Measurements from ENCODE around the gene HARBI1.
"Not testable (repeated sequence)": the region's sequence is repeated elsewhere in the genome, so short reads cannot be mapped to it uniquely, and the experiment has no call there.

The HARBI1 gene

GRCh38 chr11:46594785-46595184, 22.2 kb downstream of the HARBI1 start:
- no peak for DNase-seq

- DNase-seq, result no peak
These were observed 22.7 kb downstream of the HARBI1 start for GRCh38 chr11:46594374-46594700.

GRCh38 chr11:46593550-46594373, 23.3 kb downstream of the HARBI1 start, which contains the start of gene AMBRA1:
Gene AMBRA1, minus strand, starts transcription at chr11:46594023. Its CDS starts 45,643 bp downstream, at chr11:46548380.
- peak; percentile 60 to 83 (median 76) for DNase-seq

DNA sequence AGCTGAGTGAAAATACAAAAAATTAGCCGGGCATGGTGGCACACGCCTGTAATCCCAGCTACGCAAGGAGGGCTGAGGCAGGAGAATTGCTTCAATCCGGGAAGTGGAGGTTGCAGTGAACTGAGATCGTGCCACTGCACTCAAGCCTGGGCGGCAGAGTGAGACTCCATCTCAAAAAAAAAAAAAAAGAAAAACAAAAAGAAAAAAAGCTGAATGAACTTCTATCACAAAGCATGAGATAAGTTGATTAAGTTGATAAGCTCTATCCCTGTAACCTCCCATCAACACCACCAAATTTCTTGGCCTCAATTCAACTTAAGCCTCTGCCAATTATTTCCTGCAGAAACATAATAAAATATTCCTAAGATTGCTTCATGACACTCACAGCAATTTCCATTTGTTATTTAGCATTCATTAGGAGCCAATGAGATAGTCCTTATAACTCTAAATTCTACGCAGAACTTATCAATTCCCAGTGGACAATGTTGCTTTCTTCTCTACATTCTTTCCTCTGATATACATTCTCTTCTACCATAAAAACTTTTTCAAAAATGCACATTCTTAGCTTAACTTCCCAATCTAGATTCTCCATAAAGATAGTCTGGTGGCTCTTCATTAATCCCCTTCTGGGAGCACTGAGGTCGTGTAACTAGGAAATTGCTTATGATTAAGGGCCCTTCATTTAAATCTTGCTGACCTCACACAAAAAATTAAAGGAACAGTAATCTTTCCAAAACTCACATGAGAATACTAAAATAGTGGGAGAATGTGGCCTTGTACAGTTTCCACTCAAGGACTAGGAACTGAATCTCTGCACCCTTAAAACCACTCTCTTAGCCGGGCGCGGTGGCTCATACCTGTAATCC, 26.1 kb downstream of the HARBI1 start:
- no peak for DNase-seq

GRCh38 chr11:46588915-46589314, 28.1 kb downstream of the HARBI1 start:
- no peak for DNase-seq

DNA sequence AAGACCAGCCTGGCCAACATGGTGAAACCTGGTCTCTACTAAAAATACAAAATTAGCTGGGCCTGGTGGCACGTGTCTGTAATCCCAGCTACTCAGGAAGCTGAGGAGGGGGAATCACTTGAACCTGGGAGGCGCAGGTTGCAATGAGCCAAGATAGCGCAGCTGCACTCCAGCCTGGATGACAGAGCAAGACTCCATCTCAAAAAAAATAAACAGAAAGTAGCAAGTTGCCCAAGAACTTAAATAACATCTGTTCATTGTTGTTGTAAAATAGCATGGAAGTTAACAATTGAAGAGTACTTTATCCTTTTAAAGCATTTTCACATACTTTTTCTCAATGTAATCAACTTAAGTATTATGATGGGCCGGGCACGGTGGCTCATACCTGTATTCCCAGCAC, 28.9 kb downstream of the HARBI1 start:
- DNase-seq, result no peak

- not testable (repeated sequence) for DNase-seq
These were observed 33.5 kb downstream of the HARBI1 start for GRCh38 chr11:46583513-46583912.

DNA sequence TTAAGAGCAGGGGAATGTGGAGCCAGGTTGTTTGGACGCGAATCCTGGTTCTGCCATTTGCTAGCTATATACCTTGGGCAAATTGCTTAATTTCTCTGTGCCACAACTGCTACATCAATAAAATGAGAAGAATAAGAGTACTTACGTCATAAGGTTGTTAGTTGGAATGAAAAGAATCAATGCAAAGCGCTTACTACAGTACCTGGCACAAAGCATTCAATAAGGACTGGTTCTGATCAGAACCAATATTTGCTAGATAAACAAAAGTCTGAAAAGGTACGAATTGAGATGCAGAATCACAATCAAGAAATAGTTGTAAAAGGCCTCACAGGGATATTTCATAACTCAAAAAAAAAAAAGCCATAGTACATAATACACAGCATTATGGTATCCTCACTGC, 34.4 kb downstream of the HARBI1 start:
- DNase-seq, result no peak

DNA sequence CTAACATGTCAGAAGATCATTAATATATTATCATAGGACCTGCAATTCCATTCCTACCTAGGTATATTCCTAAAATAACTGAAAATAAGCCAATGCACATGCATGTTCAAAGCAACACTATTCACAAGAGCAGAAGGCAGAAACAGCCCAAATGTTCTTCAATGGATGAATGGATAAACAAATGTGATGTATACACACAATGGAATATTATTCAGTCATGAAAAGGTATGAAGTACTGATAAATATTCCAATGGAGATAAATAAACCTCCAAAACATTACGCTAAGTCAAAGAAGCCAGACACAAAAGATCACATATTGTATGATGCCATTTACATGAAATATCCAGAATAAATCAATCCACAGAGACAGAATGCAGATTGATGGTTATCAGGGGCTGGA, 40.0 kb downstream of the HARBI1 start:
- DNase-seq, result no peak

- no peak for DNase-seq
These were observed 42.4 kb downstream of the HARBI1 start for GRCh38 chr11:46574656-46575055.

DNA sequence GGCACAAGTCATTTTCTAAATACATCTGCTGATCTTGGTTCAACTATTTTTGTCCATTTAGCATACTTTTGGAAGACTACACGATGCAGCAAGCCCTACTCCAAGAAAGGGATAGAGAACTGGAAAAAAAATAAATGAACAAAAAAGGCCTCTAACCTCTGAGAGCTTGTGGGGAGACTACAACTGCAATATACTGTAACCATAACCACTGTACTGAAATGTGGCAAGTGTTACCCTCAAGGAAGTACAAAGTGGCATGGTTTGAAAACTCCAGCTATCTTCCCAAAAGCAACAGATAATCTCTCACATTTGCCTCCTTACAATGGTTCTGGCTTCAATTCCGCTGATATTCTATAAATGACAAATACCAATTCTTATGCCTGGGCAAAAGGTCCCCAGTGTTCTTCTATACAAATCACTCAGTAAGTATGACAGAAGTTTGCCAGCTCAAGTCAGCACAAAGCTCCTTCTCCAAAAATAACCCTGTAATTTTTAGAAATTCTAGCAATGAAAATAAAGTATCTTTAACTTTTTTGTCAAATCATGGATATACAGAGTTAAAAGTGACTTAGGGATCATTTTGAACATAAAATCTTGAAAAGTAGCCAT, 46.1 kb downstream of the HARBI1 start:
- DNase-seq, result no peak

DNA sequence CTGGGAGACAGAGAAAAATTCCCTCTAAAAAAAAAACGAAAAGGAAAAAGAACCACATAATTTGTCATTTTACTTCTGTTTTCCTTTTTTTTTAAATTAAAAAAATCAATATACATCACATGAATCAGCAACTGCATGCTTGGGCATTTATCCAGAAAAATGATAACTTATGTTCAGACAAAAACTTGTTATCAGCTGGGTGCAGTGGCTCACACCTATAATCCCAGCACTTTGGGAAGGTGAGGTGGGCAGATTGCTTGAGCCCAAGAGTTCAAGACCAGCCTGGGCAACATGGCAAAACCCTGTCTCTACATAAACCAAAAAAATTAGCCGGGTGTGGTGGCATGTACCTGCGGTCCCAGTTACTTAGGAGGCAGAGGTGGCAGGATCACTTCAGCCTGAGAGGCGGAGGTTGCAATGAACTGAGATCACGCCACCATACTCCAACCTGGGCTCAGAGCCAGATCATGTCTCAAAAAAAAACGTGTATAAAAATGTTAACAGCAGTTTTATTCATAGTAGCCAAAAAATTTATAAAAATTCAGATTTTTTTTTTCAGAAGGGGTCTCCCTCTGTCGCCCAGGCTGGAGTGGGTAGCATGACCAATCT, 51.7 kb downstream of the HARBI1 start:
- no peak for DNase-seq

DNA sequence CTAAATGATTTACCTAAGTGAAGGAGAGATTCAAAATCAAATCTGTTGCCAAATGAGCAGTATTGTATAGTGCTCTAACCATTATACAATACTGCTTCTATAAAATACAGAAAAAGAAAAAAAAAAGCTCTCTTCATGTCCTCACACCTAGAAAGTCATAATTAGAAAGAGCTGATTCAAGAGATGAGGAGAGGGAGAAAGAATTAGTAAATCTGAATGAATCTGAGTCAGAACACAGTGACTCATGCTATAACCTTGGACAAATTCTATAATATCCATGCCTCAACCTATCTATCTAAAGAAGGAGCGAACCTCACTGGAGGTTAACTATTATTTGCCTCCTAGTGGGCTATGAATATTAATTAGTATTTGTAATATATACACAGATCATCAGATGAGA, 52.6 kb downstream of the HARBI1 start:
- DNase-seq, result no peak

GRCh38 chr11:46562527-46562926, 54.5 kb downstream of the HARBI1 start:
- DNase-seq, result no peak

GRCh38 chr11:46560300-46560991, 56.6 kb downstream of the HARBI1 start:
- DNase-seq, result peak in 3 of 6 experiments; percentile 6 to 37 (median 8)

DNA sequence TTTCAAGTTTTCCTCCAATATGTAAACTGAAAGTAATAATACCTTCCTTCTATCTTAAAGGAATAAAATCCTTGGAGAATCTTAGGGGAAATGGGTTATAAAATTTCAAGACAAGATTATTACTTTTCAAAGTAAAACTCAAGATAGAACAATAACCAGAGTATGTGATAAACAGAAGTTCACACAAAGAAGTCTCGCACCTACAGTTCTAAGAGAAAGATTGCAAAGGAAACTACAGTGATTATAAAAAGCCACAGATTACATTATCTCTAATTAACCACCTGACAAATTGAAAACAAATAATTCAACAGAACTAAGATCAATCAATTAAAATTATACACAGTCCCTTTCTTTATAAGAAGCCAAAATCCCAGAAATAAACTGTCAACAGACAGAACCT, 57.2 kb downstream of the HARBI1 start:
- no peak for DNase-seq

- no peak for DNase-seq
These were observed 59.3 kb downstream of the HARBI1 start for GRCh38 chr11:46557684-46558151.

- DNase-seq, result no peak
These were observed 61.6 kb downstream of the HARBI1 start for GRCh38 chr11:46555267-46556054.

GRCh38 chr11:46554213-46555147, 62.5 kb downstream of the HARBI1 start:
- no peak for DNase-seq

DNA sequence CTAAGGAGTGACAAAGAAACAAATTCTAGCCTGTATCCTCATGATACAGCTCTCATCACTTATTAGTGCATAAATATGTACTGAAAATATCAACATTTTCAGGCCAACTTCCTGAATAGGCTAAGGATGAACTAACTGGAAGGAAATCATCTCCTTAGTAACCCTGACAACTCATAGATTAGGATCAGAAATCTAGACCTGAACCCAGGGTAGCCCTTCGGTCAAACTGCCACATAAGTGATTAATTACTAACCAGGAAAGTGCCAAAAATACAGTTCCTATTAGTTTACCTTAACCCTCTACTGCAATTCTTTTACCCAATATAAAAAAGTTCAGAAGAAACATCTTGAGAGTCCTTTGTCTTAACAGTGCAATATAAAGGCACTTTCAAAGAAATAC, 63.2 kb downstream of the HARBI1 start:
- no peak for DNase-seq

All from stimulated activated naive CD4-positive, alpha-beta T cell (primary cell).